IMR-90 (cell line): Measurements from ENCODE around the gene AGPAT3. TPM values are rescaled to one million over a fixed set of nuclear protein-coding genes. Genes with fewer than 3 reads are reported as not detected.

Experiments used
- ATAC-seq: fragments of 200-7000 bp; cut with Tn5 transposase; 2 replicates; pipeline ENCODE4 v1.9.1; 2020; ENCODE audit warnings: low read depth, mild to moderate bottlenecking, moderate library complexity
- BruUV-seq: library from RNA; stranded (reverse); fragments of 400-500 nt; replicated peaks from 2 replicates; lab custom pipeline; 2021; lab: Mats Ljungman, UMichigan
- CTCF ChIA-PET: fragments of 300-600 bp; formaldehyde crosslinking; extraction: SDS; loops from one replicate; lab custom pipeline; 2021; ENCODE audit warnings: antibody characterized with exemption; lab: Yijun Ruan, JAX
- POLR2A ChIA-PET: fragments of 300-600 bp; sonication (Branson Sonifier 250); formaldehyde crosslinking; loops from one replicate; lab custom pipeline; 2022; ENCODE audit warnings: antibody characterized with exemption; ENCODE audit not compliant: unreplicated experiment; lab: Charles Lee
- DNase-seq: peaks from one replicate; pipeline ENCODE4 v3.0.0; 2013
- H2AFZ ChIP-seq: replicated peaks from 2 replicates; pipeline ENCODE3; 2013; ENCODE audit warnings: low read length, mild to moderate bottlenecking; ENCODE audit not compliant: poor library complexity
- H2AK5ac ChIP-seq: 2 replicates; pipeline ENCODE4 v1.6.1; 2013; ENCODE audit warnings: low read depth, low read length, inconsistent platforms
- H2AK9ac ChIP-seq: replicated peaks from 2 replicates; pipeline ENCODE3; 2013; ENCODE audit warnings: mild to moderate bottlenecking, low read depth, low read length, moderate library complexity; ENCODE audit not compliant: poor library complexity
- H2BK120ac ChIP-seq: 2 replicates; pipeline ENCODE4 v1.6.1; 2013; ENCODE audit warnings: low read depth, low read length, inconsistent platforms
- H2BK15ac ChIP-seq: 3 replicates; pipeline ENCODE4 v1.6.1; 2013; ENCODE audit warnings: low read depth, low read length, inconsistent platforms
- H2BK20ac ChIP-seq: 2 replicates; pipeline ENCODE4 v1.6.1; 2013; ENCODE audit warnings: low read depth, mild to moderate bottlenecking, inconsistent platforms, low read length, moderate library complexity
- H2BK5ac ChIP-seq: 2 replicates; pipeline ENCODE4 v1.6.1; 2013; ENCODE audit warnings: mild to moderate bottlenecking, low read depth, low read length, inconsistent platforms; ENCODE audit not compliant: poor library complexity, severe bottlenecking
- H3K14ac ChIP-seq: replicated peaks from 2 replicates; pipeline ENCODE4 v1.6.1; 2013; ENCODE audit warnings: low read depth, low read length, inconsistent platforms
- H3K18ac ChIP-seq: 2 replicates; pipeline ENCODE4 v1.6.1; 2013; ENCODE audit warnings: low read depth, low read length, control low read depth
- H3K23ac ChIP-seq: 2 replicates; pipeline ENCODE4 v1.6.1; 2013; ENCODE audit warnings: low read depth, low read length, inconsistent platforms
- H3K27ac ChIP-seq: 2 replicates; pipeline ENCODE4 v1.5.1; 2013; ENCODE audit warnings: mild to moderate bottlenecking, control low read depth, low read length; ENCODE audit not compliant: insufficient read depth
- H3K27me3 ChIP-seq: 2 replicates; pipeline ENCODE4 v1.6.1; 2013; ENCODE audit warnings: low read length; ENCODE audit not compliant: control insufficient read depth, insufficient read depth
- H3K36me3 ChIP-seq: 2 replicates; pipeline ENCODE4 v1.6.1; 2013; ENCODE audit warnings: low read length, mixed read lengths; ENCODE audit not compliant: control insufficient read depth, insufficient read depth
- H3K4ac ChIP-seq: 2 replicates; pipeline ENCODE4 v1.6.1; 2013; ENCODE audit warnings: low read depth, low read length, inconsistent platforms
- H3K4me1 ChIP-seq: 2 replicates; pipeline ENCODE4 v1.6.1; 2013; ENCODE audit warnings: low read length, mixed read lengths; ENCODE audit not compliant: control insufficient read depth, insufficient read depth
- H3K4me2 ChIP-seq: 2 replicates; pipeline ENCODE4 v1.6.1; 2013; ENCODE audit warnings: low read depth, mild to moderate bottlenecking, control low read depth, low read length, moderate library complexity
- H3K4me3 ChIP-seq: 2 replicates; pipeline ENCODE4 v1.5.1; 2013; ENCODE audit warnings: low read depth, mild to moderate bottlenecking, control low read depth, low read length, moderate library complexity; ENCODE audit not compliant: insufficient read depth
- H3K56ac ChIP-seq: 2 replicates; pipeline ENCODE4 v1.6.1; 2013; ENCODE audit warnings: low read length, inconsistent platforms; ENCODE audit not compliant: insufficient read depth; ENCODE audit errors: extremely low read depth
- H3K79me1 ChIP-seq, 2 experiments: 2 replicates each; pipeline ENCODE4 v1.6.1; 2013; ENCODE audit warnings: low read length in 2 of 2, inconsistent platforms in 1 of 2, low read depth in 1 of 2
- H3K9ac ChIP-seq: 2 replicates; pipeline ENCODE4 v1.6.1; 2013; ENCODE audit warnings: low read depth, low read length, control low read depth
- H3K9me1 ChIP-seq: 2 replicates; pipeline ENCODE4 v1.6.1; 2013; ENCODE audit warnings: low read length, inconsistent platforms; ENCODE audit not compliant: insufficient read depth
- H3K9me3 ChIP-seq: 2 replicates; pipeline ENCODE4 v1.6.1; 2013; ENCODE audit warnings: low read length; ENCODE audit not compliant: control insufficient read depth, insufficient read depth
- H4K20me1 ChIP-seq: 2 replicates; pipeline ENCODE4 v1.6.1; 2013; ENCODE audit warnings: low read length, inconsistent platforms; ENCODE audit not compliant: insufficient read depth
- H4K5ac ChIP-seq: 2 replicates; pipeline ENCODE4 v1.6.1; 2013; ENCODE audit warnings: mild to moderate bottlenecking, low read depth, low read length, control low read depth
- H4K8ac ChIP-seq, 2 experiments: 2 replicates each; pipeline ENCODE4 v1.6.1; 2013; ENCODE audit warnings: low read depth in 2 of 2, low read length in 2 of 2, control low read depth in 1 of 2, inconsistent platforms in 1 of 2
- H4K91ac ChIP-seq: 2 replicates; pipeline ENCODE4 v1.6.1; 2013; ENCODE audit warnings: low read depth, low read length, inconsistent platforms; ENCODE audit not compliant: insufficient read depth
- BHLHE40 ChIP-seq: fragments of 150-350 bp; IDR thresholded peaks from 2 replicates; pipeline ENCODE4 v1.6.1; 2016; ENCODE audit warnings: mild to moderate bottlenecking, low read depth, low read length
- ELK1 ChIP-seq: fragments of 150-350 bp; IDR thresholded peaks from 2 replicates; pipeline ENCODE4 v1.6.1; 2016; ENCODE audit warnings: low read depth, mild to moderate bottlenecking, low read length, moderate library complexity, borderline replicate concordance
- MAFK ChIP-seq: IDR thresholded peaks from 2 replicates; pipeline ENCODE4 v1.6.1; 2012; ENCODE audit warnings: low read depth, low read length, improper control_type of control experiment
- MAZ ChIP-seq: IDR thresholded peaks from 2 replicates; pipeline ENCODE4 v1.6.1; 2012; ENCODE audit warnings: low read depth, mild to moderate bottlenecking, low read length, improper control_type of control experiment, moderate library complexity, borderline replicate concordance
- NFE2L2 ChIP-seq: fragments of 150-350 bp; IDR thresholded peaks from 2 replicates; pipeline ENCODE4 v1.6.1; 2016; ENCODE audit warnings: low read depth, mild to moderate bottlenecking, low read length
- RCOR1 ChIP-seq: IDR thresholded peaks from 2 replicates; pipeline ENCODE4 v1.6.1; 2012; ENCODE audit warnings: mild to moderate bottlenecking, low read length, improper control_type of control experiment; ENCODE audit not compliant: insufficient replicate concordance
- RFX5 ChIP-seq: IDR thresholded peaks from 2 replicates; pipeline ENCODE4 v1.8.0; 2012; ENCODE audit warnings: low read depth, mild to moderate bottlenecking, low read length, moderate library complexity
- USF2 ChIP-seq: fragments of 150-350 bp; IDR thresholded peaks from 2 replicates; pipeline ENCODE4 v1.6.1; 2017; ENCODE audit warnings: mild to moderate bottlenecking, antibody characterized with exemption, low read length, low read depth
- WGBS, 2 experiments: methylation state at CpG; one replicate each; pipeline versions ENCODE4 v1.1.5 to v1.1.7; 2013; ENCODE audit warnings: missing lambda C conversion rate in 2 of 2; ENCODE audit not compliant: insufficient read length in 1 of 2; ENCODE audit errors: extremely low coverage in 2 of 2; 5-methylcytosine and 5-hydroxymethylcytosine counted together
- dilution Hi-C: fragments of 300-500 bp; cut with HindIII; formaldehyde crosslinking; loops from one replicate; pipeline ENCODE4 v1.14.3; 2018; ENCODE audit warnings: low sequenced_read_pairs; ENCODE audit not compliant: unreplicated experiment
- in situ Hi-C: fragments of 300-500 bp; cut with MboI; formaldehyde crosslinking; loops from 3 replicates; pipeline ENCODE4 v1.14.3; 2019; ENCODE audit warnings: low sequenced_read_pairs, inconsistent platforms, mixed read lengths
- intact Hi-C: fragments of 100-400 bp; cut with micrococcal nuclease; formaldehyde crosslinking; loops from 2 replicates; pipeline ENCODE4 v1.10.0; 2022
- polyA plus RNA-seq, 3 experiments: library from polyadenylated mRNA; depleted of rRNA; stranded (reverse); fragments of >200 nt; gene quantifications; 2 replicates each; pipeline ENCODE4 v1.2.3, GENCODE V29; 2012; ENCODE audit warnings: low replicate concordance in 1 of 3
- total RNA-seq: library from RNA; depleted of rRNA; stranded (reverse); fragments of >200 nt; gene quantifications from 2 replicates; pipeline ENCODE4 v1.2.3, GENCODE V29; 2012

AGPAT3 gene
- total and polyA plus RNA-seq, 2 of the 4 experiments (the other 2 are of a cell fraction), result 27.1 to 38.7 TPM

- Histone ChIP-seq H3K9me3 (peaks cover 5% of the 10 kb centered on the region; the same call in 1 of the 2 replicates), H4K20me1 (no peaks in the 10 kb centered on the region), H3K27me3 (peaks cover 26% of the 10 kb centered on the region), H2BK5ac (no peak overlapping the region), H2AK9ac (no peak overlapping the region), H2AK5ac (no peak overlapping the region), H3K36me3 (no peaks in the 10 kb centered on the region), H3K56ac (no peak overlapping the region), H3K9ac (no peak overlapping the region), H3K4me1 (no peaks in the 10 kb centered on the region), H2AFZ (no peak overlapping the region), H3K4ac (no peak overlapping the region), H4K5ac (no peak overlapping the region), H3K79me1 (no peaks in the 10 kb centered on the region), H3K27ac (no peak overlapping the region), H3K23ac (no peak overlapping the region), H4K91ac (no peak overlapping the region), H3K4me2 (no peak overlapping the region), H3K9me1 (no peaks in the 10 kb centered on the region), H2BK15ac (no peak overlapping the region), H3K14ac (no peak overlapping the region), H3K18ac (no peak overlapping the region), H2BK20ac (no peak overlapping the region), H3K4me3 (no peak overlapping the region), H2BK120ac (no peak overlapping the region), H4K8ac (no peak overlapping the region)
- WGBS, 2 experiments, result 65% methylated on average over 3 of the region's 13 CpGs; no CpG with 5 or more reads in 1 of the 2 experiments
- no peak for TF ChIP-seq BHLHE40
- no peak for TF ChIP-seq MAZ
- no peak for TF ChIP-seq USF2
- TF ChIP-seq RCOR1, result no peak
- TF ChIP-seq NFE2L2, result no peak
- no peak for TF ChIP-seq RFX5
- TF ChIP-seq MAFK, result no peak
- TF ChIP-seq ELK1, result no peak
- POLR2A ChIA-PET, result no interaction called here
- no peak for ATAC-seq
- dilution Hi-C loops, result no loop called here
- intact Hi-C loops, result no loop called here
- CTCF ChIA-PET, result no interaction called here
- BruUV-seq, result no TSS peak
- in situ Hi-C loops, result no loop called here
- DNase-seq, result no peak
Observed at GRCh38 chr21:43849532-43850299, 15.3 kb upstream of the AGPAT3 start.
